ENCODE measurements around the gene ARHGAP10.

GRCh38 chr4:147821555-147821954 is 89.7 kb downstream of the ARHGAP10 start:
- TF ChIP-seq, protein P1, sequence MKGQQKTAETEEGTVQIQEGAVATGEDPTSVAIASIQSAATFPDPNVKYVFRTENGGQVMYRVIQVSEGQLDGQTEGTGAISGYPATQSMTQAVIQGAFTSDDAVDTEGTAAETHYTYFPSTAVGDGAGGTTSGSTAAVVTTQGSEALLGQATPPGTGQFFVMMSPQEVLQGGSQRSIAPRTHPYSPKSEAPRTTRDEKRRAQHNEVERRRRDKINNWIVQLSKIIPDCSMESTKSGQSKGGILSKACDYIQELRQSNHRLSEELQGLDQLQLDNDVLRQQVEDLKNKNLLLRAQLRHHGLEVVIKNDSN (IDR thresholded peaks at IDR 0.05): no peak
- TF ChIP-seq FOXM1 (IDR thresholded peaks at IDR 0.05; ENCODE audit: borderline replicate concordance, low read depth) (no peak), YY1 (IDR thresholded peaks at IDR 0.05; ENCODE audit: low read depth) (no peak), TAF1 (IDR thresholded peaks at IDR 0.05; ENCODE audit: low read depth) (no peak), EP300 (IDR thresholded peaks at IDR 0.05; ENCODE audit: borderline replicate concordance) (no peak), TCF12 (IDR thresholded peaks at IDR 0.05; ENCODE audit: low read depth) (no peak), CEBPB (IDR thresholded peaks at IDR 0.05) (no peak)
- TF ChIP-seq, protein P2, sequence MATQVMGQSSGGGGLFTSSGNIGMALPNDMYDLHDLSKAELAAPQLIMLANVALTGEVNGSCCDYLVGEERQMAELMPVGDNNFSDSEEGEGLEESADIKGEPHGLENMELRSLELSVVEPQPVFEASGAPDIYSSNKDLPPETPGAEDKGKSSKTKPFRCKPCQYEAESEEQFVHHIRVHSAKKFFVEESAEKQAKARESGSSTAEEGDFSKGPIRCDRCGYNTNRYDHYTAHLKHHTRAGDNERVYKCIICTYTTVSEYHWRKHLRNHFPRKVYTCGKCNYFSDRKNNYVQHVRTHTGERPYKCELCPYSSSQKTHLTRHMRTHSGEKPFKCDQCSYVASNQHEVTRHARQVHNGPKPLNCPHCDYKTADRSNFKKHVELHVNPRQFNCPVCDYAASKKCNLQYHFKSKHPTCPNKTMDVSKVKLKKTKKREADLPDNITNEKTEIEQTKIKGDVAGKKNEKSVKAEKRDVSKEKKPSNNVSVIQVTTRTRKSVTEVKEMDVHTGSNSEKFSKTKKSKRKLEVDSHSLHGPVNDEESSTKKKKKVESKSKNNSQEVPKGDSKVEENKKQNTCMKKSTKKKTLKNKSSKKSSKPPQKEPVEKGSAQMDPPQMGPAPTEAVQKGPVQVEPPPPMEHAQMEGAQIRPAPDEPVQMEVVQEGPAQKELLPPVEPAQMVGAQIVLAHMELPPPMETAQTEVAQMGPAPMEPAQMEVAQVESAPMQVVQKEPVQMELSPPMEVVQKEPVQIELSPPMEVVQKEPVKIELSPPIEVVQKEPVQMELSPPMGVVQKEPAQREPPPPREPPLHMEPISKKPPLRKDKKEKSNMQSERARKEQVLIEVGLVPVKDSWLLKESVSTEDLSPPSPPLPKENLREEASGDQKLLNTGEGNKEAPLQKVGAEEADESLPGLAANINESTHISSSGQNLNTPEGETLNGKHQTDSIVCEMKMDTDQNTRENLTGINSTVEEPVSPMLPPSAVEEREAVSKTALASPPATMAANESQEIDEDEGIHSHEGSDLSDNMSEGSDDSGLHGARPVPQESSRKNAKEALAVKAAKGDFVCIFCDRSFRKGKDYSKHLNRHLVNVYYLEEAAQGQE (IDR thresholded peaks at IDR 0.05; ENCODE audit: low read depth): no peak
- TF ChIP-seq, protein P3, sequence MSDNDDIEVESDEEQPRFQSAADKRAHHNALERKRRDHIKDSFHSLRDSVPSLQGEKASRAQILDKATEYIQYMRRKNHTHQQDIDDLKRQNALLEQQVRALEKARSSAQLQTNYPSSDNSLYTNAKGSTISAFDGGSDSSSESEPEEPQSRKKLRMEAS (IDR thresholded peaks at IDR 0.05): no peak
